ENCODE measurements around the gene MESP2.
A peak's percentile ranks its signal among the peaks of the same experiment; 100 is the strongest.

The MESP2 gene

DNA sequence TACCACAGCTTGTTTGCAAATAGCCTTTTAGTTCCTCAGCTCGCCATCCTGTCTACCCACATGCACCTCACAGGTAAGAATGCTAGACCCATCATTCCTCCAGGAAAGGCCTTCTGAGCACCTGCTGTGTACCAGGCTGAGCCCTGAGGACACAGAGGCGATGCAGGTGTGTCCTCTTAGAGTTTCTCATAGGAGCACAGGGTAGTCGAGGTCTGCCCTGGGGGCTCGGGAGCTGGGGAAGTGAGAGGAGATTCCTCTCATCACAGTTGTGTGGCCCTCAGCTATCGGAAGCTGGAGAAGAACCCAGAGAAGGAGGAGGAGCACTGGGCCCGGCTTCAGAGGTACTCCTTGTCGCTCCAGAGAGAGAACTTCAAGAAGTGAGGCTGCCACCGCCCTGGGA lies 33.1 kb upstream of the MESP2 start:
- TF ChIP-seq, protein P1, sequence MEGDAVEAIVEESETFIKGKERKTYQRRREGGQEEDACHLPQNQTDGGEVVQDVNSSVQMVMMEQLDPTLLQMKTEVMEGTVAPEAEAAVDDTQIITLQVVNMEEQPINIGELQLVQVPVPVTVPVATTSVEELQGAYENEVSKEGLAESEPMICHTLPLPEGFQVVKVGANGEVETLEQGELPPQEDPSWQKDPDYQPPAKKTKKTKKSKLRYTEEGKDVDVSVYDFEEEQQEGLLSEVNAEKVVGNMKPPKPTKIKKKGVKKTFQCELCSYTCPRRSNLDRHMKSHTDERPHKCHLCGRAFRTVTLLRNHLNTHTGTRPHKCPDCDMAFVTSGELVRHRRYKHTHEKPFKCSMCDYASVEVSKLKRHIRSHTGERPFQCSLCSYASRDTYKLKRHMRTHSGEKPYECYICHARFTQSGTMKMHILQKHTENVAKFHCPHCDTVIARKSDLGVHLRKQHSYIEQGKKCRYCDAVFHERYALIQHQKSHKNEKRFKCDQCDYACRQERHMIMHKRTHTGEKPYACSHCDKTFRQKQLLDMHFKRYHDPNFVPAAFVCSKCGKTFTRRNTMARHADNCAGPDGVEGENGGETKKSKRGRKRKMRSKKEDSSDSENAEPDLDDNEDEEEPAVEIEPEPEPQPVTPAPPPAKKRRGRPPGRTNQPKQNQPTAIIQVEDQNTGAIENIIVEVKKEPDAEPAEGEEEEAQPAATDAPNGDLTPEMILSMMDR (IDR thresholded peaks at IDR 0.05; ENCODE audit: borderline replicate concordance, insufficient read depth, low read depth, low read length), result no peak
- H3K4me3 ChIP-seq (ENCODE audit: low read depth, low read length), result no peak overlapping the region

DNA sequence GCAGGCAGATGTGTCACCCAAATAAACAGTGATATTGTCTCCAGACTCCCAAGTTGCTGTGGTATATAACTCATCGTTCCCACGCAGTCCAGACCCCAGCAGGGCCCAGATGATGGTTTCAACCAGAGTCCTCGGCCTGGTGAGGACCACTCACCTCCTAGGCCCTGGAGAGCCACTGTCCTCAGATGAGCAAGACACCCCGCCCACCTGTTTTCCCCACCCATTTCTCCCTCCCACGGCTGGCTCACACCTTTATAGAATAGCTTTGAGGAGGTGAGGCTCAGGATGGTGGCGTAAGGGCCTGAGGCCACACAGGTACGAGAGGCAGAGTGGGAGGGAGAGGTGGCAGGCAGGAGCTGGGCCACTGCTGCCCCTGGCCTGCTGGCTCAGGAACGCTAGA lies 32.5 kb upstream of the MESP2 start:
- no peak overlapping the region for H3K4me3 ChIP-seq (ENCODE audit: low read depth, low read length)
- TF ChIP-seq, protein P1 (IDR thresholded peaks at IDR 0.05; ENCODE audit: borderline replicate concordance, insufficient read depth, low read depth, low read length), result no peak

DNA sequence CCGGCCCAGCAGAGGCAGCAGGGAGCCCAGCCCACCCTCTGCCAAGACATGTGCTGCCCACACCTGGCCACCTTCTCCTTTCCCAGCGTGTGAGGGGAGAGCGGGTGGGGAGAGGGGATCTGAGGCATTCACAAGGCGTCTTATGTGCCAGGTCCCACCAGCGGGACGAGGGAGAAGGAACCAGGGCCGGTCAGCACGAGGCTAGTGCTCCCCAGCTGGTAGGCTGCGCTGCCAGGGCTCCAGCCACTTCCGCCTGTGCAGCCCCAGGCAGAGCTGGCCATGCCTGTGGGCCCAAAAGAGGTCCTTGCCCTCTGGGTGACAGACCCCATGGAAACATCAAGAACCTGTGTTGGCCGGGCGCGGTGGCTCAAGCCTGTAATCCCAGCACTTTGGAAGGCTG lies 31.0 kb upstream of the MESP2 start:
- no peak overlapping the region for H3K4me3 ChIP-seq (ENCODE audit: low read depth, low read length)
- TF ChIP-seq, protein P1 (IDR thresholded peaks at IDR 0.05; ENCODE audit: borderline replicate concordance, insufficient read depth, low read depth, low read length), result no peak

DNA sequence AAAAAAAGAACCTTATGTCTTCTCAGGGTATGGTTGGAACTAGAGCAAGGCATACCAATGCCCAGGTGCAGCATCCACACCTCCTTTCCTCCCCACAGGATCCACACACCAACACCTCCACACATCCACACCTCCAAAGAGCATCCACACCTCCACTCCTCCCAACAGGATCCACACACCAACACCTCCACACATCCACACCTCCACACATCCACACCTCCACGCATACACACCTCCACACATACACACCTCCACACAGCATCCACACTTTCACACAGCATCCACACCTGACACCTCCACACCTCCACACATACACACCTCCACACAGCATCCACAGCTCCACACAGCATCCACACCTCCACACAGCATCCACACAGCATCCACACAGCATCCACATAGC lies 30.4 kb upstream of the MESP2 start:
- TF ChIP-seq, protein P1 (IDR thresholded peaks at IDR 0.05; ENCODE audit: borderline replicate concordance, insufficient read depth, low read depth, low read length), result no peak
- H3K4me3 ChIP-seq (ENCODE audit: low read depth, low read length), result no peak overlapping the region

DNA sequence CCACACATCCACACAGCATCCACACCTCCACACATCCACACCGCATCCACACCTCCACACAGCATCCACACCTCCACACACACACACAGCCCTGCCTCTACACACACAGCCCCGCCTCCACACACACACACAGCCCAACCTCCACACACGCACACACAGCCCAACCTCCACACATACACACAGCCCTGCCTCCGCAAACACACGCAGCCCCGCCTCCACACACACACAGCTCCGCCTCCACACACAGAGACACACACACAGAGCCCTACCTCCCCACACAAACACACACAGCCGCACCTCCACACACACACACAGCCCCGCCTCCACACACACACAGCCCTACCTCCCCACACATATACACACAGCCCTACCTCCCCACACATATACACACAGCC lies 29.7 kb upstream of the MESP2 start:
- TF ChIP-seq, protein P1 (IDR thresholded peaks at IDR 0.05; ENCODE audit: borderline replicate concordance, insufficient read depth, low read depth, low read length), result no peak
- no peak overlapping the region for H3K4me3 ChIP-seq (ENCODE audit: low read depth, low read length)

DNA sequence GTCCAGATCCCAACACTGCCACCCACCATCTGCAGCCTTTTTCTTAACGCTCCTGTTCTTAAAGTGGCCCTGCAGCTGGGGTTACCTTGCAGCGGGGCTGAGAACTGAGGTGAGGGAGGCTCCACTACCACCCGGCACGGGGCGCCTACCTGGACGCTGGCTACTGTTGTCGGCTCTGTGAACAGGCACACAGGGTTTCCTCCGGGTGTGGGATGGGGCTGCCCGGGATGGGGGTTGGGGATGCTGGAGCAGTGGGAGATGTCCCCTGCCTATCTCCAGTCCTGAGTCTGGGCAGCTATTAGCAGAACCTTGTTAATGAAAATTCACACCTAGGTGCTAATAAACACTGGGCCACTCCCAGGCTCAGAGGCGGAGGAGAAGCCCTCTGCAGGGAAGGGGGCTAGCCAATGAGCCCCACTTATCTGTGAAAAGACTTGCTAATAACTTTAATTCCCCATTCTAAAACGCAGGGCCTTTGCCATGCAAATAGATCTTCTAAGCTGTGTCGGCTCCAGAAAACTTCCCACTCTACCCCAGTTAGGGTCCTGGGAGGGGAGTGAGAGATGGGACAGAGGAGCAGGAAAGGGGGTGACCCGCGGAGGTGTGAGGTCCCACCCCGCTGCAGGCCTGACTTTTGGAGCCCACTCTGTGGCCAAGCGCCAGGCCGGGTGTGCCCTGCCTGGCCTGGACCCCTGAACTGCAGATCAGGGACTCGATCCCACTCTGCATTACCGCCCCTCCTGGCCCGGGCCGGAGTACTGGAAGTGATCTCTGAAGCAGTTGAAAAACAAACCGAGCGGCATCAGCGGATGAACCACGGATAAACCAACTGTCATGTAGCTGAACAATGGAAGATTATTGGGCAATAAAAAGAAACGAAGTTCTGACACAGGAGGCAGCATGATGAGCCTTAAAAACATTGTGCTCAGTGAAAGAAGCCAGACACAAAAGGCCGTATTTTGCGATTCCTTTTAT lies 28.1 kb upstream of the MESP2 start:
- no peak overlapping the region for H3K4me3 ChIP-seq (ENCODE audit: low read depth, low read length)
- TF ChIP-seq, protein P1 (IDR thresholded peaks at IDR 0.05; ENCODE audit: borderline replicate concordance, insufficient read depth, low read depth, low read length), result no peak

DNA sequence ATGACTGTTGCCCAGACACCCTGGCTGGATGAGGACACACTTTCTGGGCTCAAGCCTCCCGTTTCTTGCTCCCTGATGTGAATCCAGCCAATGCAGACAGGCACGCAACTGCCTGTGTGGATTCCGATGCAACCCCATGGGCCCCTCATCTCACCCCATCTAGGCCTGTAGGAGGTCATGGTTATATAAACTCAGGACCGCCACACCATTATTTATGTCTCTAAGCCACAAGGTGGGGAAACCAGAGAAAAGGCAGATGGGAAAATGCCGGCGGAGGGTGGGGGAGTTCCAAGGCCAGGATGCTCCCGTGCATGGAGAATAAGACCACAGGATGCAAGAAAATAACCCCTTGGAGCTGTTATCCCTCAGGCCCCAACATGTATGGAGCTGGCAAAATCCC lies 27.1 kb upstream of the MESP2 start:
- H3K4me3 ChIP-seq (ENCODE audit: low read depth, low read length), result peak overlapping the region; percentile 2
- TF ChIP-seq, protein P1 (IDR thresholded peaks at IDR 0.05; ENCODE audit: borderline replicate concordance, insufficient read depth, low read depth, low read length), result no peak
